HG02623 (cell line): ENCODE results near the gene AFF3.

Experiments used
- ATAC-seq: cut with Tn5 transposase; IDR thresholded peaks from one replicate; pipeline ENCODE4 v1.9.1; 2021; ENCODE audit warnings: moderate library complexity; ENCODE audit not compliant: unreplicated experiment

AFF3 gene

GRCh38 chr2:100013892-100014677 lies 128.3 kb downstream of the AFF3 start:
- no peak for ATAC-seq

GRCh38 chr2:100012561-100012960 lies 129.8 kb downstream of the AFF3 start:
- ATAC-seq: no peak

- no peak for ATAC-seq
These were observed 131.1 kb downstream of the AFF3 start for GRCh38 chr2:100011272-100011731.

DNA sequence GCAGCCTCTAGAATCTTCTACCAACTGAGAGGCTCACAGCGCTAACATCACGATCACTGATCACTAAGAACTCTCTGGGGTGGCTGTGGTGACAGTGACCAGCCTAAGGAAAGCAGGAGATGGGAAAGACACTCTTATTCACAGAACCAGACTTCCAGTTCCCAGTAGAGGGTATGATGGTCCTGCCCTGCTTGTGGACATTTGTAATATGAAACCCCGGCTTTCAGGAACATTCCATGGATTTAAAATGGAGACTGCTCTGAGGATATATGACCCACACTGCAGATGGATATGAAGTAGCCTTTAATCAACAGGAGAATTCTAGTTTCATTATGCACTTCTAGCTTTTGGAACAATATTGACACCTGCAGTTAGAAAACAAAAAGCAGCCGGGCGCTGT lies 131.8 kb downstream of the AFF3 start:
- ATAC-seq: no peak

GRCh38 chr2:100009743-100010142 lies 132.6 kb downstream of the AFF3 start:
- ATAC-seq: no peak

GRCh38 chr2:100008956-100009355 lies 133.4 kb downstream of the AFF3 start:
- no peak for ATAC-seq

GRCh38 chr2:100006516-100006915 lies 135.9 kb downstream of the AFF3 start:
- ATAC-seq: no peak

DNA sequence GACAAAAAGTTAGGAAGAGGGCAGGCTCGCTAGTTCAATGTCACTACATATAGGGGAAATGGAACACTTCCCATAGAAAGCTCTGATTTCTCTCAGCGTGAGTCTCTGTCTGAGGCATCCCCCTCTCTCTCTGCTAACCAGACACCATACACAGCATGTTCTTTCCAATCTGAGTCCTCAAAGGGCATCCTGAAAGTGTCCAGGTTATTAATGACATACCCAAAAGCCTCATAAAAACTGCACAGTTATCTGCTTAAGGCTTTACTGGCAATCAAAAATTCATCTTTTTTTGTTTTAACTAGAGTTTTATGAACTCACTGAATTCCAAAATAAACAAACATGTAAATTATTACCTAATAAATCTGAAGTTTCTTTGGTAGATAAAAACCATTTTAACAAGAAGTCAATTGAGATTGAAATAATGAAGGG lies 137.4 kb downstream of the AFF3 start:
- no peak for ATAC-seq

- ATAC-seq: no peak
These were observed 138.0 kb downstream of the AFF3 start for GRCh38 chr2:100004348-100004884.

DNA sequence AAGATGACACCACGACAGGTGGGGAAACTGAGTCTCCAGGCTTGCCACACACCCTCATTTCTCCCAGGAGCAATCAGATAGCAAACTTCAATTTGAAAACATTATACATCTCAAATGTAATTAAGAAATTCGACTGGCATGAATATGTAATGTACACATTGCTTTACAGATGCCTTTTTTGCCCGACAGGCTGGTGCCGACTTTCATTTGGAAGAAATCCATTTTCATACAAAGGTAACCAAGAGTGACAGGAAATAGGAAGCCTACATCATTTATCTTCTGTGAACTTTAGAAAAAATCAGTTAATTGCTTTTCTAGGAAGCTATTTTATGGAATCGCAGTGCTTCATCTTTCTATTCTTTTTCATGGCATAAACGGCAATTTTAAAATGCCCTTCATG lies 140.3 kb downstream of the AFF3 start:
- ATAC-seq: no peak

DNA sequence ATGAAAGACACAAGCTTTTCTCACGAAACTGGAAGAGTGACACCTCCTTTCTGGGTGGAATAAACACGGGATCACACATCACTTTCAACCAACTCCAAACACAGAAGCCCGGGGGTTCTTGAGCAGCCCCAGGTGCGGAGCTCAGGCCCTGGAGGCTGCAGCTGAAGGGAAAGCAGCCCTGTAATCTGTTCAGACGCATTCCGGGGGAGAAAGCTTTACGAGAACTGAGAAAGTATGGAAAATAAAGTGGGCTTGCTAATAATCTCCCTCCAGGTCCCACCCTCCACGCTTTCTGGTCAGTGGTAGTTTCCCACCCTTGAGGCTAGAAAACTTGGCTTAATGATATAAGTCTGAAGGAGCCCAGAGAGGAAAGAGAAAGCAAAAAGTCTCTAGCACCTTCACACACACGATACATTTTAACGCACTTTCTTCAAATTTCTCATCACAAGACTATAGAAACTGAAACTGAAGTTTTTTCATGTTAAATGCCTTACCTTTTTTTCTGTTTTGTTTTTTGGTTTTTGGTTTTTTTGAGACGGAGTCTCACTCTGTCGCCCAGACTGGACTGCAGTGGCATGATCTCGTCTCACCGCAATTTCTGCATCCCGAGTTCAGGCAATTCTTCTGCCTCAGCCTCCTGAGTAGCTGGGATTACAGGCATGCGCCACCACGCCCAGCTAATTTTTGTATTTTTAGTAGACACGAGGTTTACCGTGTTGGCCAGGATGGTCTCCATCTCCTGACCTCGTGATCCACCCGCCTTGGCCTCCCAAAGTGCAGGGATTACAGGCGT lies 141.3 kb downstream of the AFF3 start:
- no peak for ATAC-seq

- ATAC-seq: no peak
These were observed 143.6 kb downstream of the AFF3 start for GRCh38 chr2:99998651-99999320.

DNA sequence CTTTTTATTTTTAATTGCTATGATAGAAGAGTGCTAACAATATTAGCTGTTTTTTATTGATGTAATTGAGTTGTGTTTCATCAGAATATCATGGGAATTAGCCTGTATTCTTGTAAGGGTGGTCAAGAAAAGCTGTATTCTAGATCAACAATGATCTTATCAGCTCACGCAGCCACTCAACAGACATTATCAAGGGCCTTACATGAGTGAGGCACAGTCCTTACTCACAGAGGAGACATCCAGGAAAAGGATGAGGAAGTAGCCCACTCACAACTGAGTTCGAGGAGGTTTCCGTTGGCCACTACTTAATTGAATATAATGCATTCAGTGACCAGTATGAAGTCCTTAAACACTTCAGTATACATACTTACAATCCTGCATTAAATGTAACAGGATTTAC lies 152.5 kb downstream of the AFF3 start:
- ATAC-seq: no peak

DNA sequence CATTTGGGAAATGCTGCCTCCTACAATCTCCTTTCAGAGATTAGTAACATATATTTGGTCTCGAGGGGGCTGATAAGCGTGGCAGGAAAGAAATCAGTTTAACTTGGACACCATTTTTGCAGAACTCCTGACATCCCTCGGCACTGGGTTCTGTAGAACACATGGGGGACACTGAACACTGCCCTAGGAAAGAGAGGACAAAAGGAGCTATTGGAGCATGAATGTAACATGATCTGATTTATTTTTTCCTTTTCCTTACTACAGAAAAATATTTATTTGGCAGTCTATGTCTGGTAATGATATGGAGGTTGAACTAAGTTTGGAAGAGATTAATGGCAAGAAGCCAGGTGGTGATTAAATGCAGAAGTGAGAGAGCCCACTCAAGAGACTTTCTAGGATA lies 153.8 kb downstream of the AFF3 start:
- ATAC-seq: no peak

GRCh38 chr2:99987160-99987559 lies 155.2 kb downstream of the AFF3 start:
- ATAC-seq: no peak

GRCh38 chr2:99984799-99985515 lies 157.4 kb downstream of the AFF3 start:
- ATAC-seq: no peak

- no peak for ATAC-seq
These were observed 159.6 kb downstream of the AFF3 start for GRCh38 chr2:99982744-99983143.

DNA sequence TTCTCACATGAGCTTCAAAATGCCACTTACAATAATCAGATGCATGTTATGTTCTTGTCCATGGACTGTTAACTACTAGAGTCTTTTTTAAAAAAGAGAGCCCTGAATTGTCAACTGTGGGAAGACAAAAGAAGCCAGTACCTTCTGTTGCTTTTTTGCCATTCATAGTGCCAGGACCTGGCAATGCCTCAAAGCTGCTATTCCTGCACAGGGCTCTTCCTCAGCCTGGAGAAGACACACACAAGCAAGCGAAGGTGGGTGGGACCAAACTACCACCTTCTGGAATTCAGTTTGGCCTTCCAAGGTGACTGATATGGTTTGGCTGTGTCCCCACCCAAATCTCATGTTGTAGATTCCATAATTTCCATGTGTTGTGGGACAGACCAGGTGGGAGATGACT lies 160.6 kb downstream of the AFF3 start:
- ATAC-seq: no peak

DNA sequence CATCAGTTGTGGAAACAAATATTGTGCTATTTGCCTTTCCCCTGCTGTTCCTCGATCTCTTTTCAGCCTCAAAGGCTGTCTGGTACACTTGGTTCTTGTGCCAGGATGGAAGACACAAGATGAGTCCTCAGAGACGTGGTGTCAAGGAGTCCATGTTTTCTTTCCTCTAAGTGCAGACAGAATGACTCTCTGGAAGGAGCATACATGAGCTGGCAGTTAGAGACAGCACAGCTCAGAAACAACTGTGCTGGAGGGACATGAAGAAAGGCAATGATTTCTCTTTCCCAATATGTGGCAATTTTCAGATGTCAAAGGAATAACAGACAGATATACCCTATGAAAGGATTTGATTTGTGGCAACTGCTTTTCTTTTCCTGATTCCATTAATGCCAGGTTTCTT lies 162.2 kb downstream of the AFF3 start:
- no peak for ATAC-seq

- no peak for ATAC-seq
These were observed 164.4 kb downstream of the AFF3 start for GRCh38 chr2:99977966-99978365.

GRCh38 chr2:99975386-99975785 lies 167.0 kb downstream of the AFF3 start:
- ATAC-seq: no peak
